ENCODE results near the gene STAG1. TPM values are rescaled to one million over a fixed set of nuclear protein-coding genes. Genes with fewer than 3 reads are reported as not detected.
A peak's percentile ranks its signal among the peaks of the same experiment; 100 is the strongest.
"Not testable (repeated sequence)": the region's sequence is repeated elsewhere in the genome, so short reads cannot be mapped to it uniquely, and the experiment has no call there.

STAG1 gene
- total RNA-seq (10 to 100 TPM; 39.1 to 66.3 (median 57.5) TPM), polyA plus RNA-seq (10 to 100 TPM; 18.7 to 19.4 TPM)
- long read RNA-seq, donor 1, partial matches to known transcripts, result 5 of 11 reads
- long read RNA-seq, donor 1, other reads (novel, unspliced or antisense), result 6 of 11 reads
- long read RNA-seq, donor 2, full-length matches to known transcripts, result 3 of 11 reads
- long read RNA-seq, donor 2, partial matches to known transcripts, result 8 of 11 reads
- long read RNA-seq, donor 2, other reads (novel, unspliced or antisense), result 0 of 11 reads
- long read RNA-seq, donor 3, full-length matches to known transcripts, result 49 of 76 reads
- long read RNA-seq, donor 3, partial matches to known transcripts, result 10 of 76 reads
- long read RNA-seq, donor 3, other reads (novel, unspliced or antisense), result 17 of 76 reads

DNA sequence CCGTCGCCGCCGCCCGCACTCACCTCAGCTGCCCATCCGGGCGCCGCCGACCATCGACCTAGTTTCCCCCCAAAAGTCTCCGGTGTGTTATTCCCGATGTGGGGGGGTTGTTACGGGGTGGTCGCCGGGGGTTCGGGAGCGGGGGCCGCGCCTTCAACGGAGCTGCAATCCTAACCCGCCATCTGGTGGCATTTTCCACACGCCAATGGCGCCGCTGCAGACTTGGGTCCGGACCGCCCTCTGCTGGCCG, at the start of gene STAG1:
STAG1 (minus strand) TSS at position 207 of the 250 bp plus-strand sequence. CDS start 121,480 bp downstream, outside the sequence.
- no peaks in the 10 kb centered on the region for H3K36me3 ChIP-seq
- no peaks in the 10 kb centered on the region for H3K9me3 ChIP-seq
- no peak for DNase-seq
- intact Hi-C loops (cut with DNase I), result loop anchor here in 3 of 4 donors (1.0 to 5.0 kb wide), 5 partner anchors 110 to 675 kb away; partner anchors contain the start of genes MSL2 (in 1 of the 3), NCK1 (in 1 of the 3) and PCCB (in 1 of the 3)
- no peak for TF ChIP-seq POLR2A (IDR thresholded peaks at IDR 0.05)
- TF ChIP-seq EP300 (IDR thresholded peaks at IDR 0.05), result no peak
- TF ChIP-seq, protein P1, sequence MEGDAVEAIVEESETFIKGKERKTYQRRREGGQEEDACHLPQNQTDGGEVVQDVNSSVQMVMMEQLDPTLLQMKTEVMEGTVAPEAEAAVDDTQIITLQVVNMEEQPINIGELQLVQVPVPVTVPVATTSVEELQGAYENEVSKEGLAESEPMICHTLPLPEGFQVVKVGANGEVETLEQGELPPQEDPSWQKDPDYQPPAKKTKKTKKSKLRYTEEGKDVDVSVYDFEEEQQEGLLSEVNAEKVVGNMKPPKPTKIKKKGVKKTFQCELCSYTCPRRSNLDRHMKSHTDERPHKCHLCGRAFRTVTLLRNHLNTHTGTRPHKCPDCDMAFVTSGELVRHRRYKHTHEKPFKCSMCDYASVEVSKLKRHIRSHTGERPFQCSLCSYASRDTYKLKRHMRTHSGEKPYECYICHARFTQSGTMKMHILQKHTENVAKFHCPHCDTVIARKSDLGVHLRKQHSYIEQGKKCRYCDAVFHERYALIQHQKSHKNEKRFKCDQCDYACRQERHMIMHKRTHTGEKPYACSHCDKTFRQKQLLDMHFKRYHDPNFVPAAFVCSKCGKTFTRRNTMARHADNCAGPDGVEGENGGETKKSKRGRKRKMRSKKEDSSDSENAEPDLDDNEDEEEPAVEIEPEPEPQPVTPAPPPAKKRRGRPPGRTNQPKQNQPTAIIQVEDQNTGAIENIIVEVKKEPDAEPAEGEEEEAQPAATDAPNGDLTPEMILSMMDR (IDR thresholded peaks at IDR 0.05), result peak in 2 of 3 donors; percentile 99 to 100
- peaks cover 4% of the 10 kb centered on the region for H3K4me1 ChIP-seq (ENCODE audit: insufficient read depth)
- 0 to 1% (median 0%) methylated on average over 4 to 27 of the region's 27 CpGs for WGBS, 3 donors
- H3K27me3 ChIP-seq, result no peaks in the 10 kb centered on the region
- H3K4me3 ChIP-seq, result peak within 1 kb of the TSS; percentile 75
- peak within 1 kb of the TSS; percentile 99 to 100 for H3K27ac ChIP-seq

DNA sequence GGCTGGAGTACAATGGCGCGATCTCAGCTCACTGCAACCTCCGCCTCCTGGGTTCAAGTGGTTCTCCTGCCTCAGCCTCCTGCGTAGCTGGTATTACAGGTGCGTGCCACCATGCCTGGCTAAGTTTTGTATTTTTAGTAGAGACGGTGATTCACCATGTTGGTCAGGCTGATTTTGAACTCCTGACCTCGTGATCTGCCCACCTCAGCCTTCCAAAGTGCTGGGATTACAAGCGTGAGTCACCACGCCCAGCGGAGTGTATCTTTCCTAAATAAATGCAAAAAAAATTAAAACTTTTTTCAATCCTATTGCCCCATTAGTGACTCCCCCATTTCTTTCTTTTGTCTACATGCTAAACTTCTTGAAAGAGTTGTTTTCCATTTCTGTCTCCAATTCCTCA, 49.0 kb upstream of the STAG1 start:
- H3K9me3 ChIP-seq; H3K27ac ChIP-seq; H3K4me1 ChIP-seq (ENCODE audit: insufficient read depth); intact Hi-C loops (cut with DNase I); H3K4me3 ChIP-seq; DNase-seq; H3K27me3 ChIP-seq; H3K36me3 ChIP-seq: not testable (repeated sequence)
- 94 to 98% (median 94%) methylated on average over 10 of the region's 10 CpGs for WGBS, 3 donors

DNA sequence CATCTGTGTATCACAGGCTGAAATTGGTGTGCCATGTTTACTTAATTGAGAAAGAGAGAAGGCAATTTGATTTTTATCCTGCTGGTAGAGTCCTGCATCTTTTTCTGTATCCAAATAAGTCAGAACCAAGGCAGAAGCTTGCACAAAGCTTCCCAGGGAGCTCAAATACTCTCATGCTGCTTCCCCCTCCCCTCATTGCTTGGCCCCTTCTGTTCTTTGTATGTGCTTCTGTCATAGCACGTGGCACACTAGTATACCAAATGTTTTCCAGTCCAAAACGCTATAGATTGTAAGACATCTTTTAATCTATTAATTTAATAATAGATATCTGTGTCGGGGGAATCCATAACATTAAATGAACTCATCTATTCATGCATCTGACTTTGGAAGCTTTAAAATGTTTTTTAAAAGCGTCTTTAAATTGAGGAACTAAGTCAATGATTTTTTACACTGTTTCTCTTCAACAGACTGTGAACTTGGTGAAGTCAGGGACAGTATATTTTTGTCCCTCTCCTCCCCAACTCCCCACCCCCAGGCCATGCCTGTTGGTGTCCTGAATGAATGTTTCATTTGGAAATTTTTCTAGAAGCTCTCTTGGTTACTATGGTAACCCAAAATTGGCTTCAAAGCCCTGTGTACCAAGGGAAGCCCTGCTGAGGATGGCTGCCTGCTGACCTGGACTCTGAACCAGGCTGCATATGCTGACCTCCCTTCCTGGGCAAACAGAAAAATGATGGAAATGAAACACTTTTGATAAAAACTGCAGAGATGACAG, 40.6 kb upstream of the STAG1 start:
- DNase-seq, result no peak
- no peak overlapping the region for H3K27ac ChIP-seq
- intact Hi-C loops (cut with DNase I), result no loop called here
- H3K9me3 ChIP-seq, result no peaks in the 10 kb centered on the region
- TF ChIP-seq EP300 (IDR thresholded peaks at IDR 0.05), result no peak
- TF ChIP-seq, protein P1 (IDR thresholded peaks at IDR 0.05), result no peak
- TF ChIP-seq POLR2A (IDR thresholded peaks at IDR 0.05), result no peak
- no peak overlapping the region for H3K4me3 ChIP-seq
- no peaks in the 10 kb centered on the region for H3K4me1 ChIP-seq (ENCODE audit: insufficient read depth)
- 56 to 70% (median 62%) methylated on average over 4 of the region's 4 CpGs for WGBS, 3 donors
- no peaks in the 10 kb centered on the region for H3K36me3 ChIP-seq
- H3K27me3 ChIP-seq, result no peaks in the 10 kb centered on the region

DNA sequence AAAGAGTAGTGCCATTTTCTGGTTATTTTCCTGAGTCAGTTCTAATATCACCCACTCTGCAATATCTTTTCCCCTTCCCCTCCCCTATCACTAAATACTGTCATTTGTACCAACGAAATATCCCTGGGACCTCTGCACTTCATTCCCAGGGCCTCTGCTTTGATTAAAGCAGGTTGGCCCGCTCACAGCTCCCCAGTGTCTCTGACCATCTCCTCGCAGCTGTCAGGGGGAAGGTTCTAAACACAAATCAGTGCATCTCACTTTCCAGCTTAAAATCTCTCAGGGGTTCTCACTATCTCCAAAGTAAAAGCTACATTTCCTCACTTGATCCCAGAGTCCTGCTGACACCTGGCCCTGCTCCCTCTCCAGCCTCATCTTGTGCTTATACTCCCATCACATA, 38.6 kb upstream of the STAG1 start:
- no peak overlapping the region for H3K27ac ChIP-seq
- H3K9me3 ChIP-seq, result no peaks in the 10 kb centered on the region
- H3K36me3 ChIP-seq, result no peaks in the 10 kb centered on the region
- intact Hi-C loops (cut with DNase I), result no loop called here
- no peak overlapping the region for H3K4me3 ChIP-seq
- peaks cover 3% of the 10 kb centered on the region for H3K4me1 ChIP-seq (ENCODE audit: insufficient read depth)
- TF ChIP-seq POLR2A (IDR thresholded peaks at IDR 0.05) (no peak), EP300 (IDR thresholded peaks at IDR 0.05) (no peak)
- TF ChIP-seq, protein P1 (IDR thresholded peaks at IDR 0.05), result no peak
- no peak for DNase-seq
- WGBS, 3 donors, result 84 to 91% (median 84%) methylated on average over 3 of the region's 3 CpGs
- no peaks in the 10 kb centered on the region for H3K27me3 ChIP-seq

DNA sequence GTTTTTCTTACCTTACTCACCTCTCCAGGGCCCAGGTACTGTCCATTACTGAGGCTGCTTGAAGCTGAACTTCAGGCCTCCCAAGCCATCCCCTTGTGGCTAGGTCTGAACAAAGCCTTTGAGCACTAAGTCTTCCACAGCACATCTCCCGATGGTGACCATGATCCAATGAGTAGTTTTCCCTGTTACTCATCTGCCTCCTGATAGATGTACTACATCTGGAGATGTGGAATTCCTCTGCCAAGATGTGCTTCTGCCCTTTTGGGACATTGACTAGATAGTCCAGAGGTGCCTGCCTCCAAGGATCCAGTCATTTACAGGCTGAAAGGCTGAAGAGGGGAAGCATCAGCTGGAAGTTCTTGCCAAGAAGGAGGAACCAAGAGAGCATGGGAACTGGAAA, 37.8 kb upstream of the STAG1 start:
- Histone ChIP-seq H3K4me1 (ENCODE audit: insufficient read depth) (peaks cover 3% of the 10 kb centered on the region), H3K27me3 (no peaks in the 10 kb centered on the region), H3K9me3 (no peaks in the 10 kb centered on the region), H3K4me3 (no peak overlapping the region), H3K27ac (no peak overlapping the region), H3K36me3 (no peaks in the 10 kb centered on the region)
- intact Hi-C loops (cut with DNase I), result no loop called here
- no peak for DNase-seq
- 84 to 95% (median 95%) methylated on average over 1 of the region's 1 CpG for WGBS, 3 donors
- TF ChIP-seq EP300 (IDR thresholded peaks at IDR 0.05) (no peak), POLR2A (IDR thresholded peaks at IDR 0.05) (no peak)
- TF ChIP-seq, protein P1 (IDR thresholded peaks at IDR 0.05), result no peak
